ENCODE measurements around the gene DSCAML1. TPM values are rescaled to one million over a fixed set of nuclear protein-coding genes. Genes with fewer than 3 reads are reported as not detected.
A peak's percentile ranks its signal among the peaks of the same experiment; 100 is the strongest.

Gene DSCAML1
- total RNA-seq, 1 experiment from 2014 or later: not detected

DNA sequence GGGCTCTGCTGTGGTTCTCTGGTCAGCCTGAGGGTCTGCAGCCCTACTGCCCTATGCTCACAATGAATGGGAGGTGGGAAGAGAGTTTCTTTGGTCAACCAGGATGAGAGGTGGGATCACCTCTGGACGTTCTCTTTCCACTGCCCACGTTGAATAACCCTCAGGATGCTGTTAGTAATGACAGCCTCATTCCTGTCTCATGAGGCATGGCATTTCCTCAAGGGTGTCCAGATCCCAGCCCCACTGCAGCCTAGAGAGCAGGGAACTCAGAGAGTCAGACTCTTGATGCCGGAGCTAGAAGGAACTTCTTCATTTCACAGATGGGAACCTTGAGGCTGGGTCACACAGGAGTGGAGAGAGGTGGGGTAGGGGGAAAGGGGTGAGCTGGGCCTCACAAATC, 273.3 kb downstream of the DSCAML1 start:
- Histone ChIP-seq H3F3A (ENCODE audit: low read length, unreplicated experiment) (no peaks in the 10 kb centered on the region), H3K4me3 (ENCODE audit: low read length) (no peak overlapping the region), H3K27me3 (ENCODE audit: low read length) (peaks cover 66% of the 10 kb centered on the region), H3K9me3 (ENCODE audit: low read length) (no peaks in the 10 kb centered on the region), H3K9me2 (replicated peaks; ENCODE audit: low read length) (no peaks in the 10 kb centered on the region), H4K20me1 (ENCODE audit: low read length) (no peaks in the 10 kb centered on the region), H3K4me2 (ENCODE audit: low read length) (no peak overlapping the region), H3K36me3 (ENCODE audit: low read depth, low read length) (no peaks in the 10 kb centered on the region), H3K79me2 (ENCODE audit: low read length) (no peaks in the 10 kb centered on the region), H3K4me1 (ENCODE audit: insufficient read depth, low read length) (no peaks in the 10 kb centered on the region), H3K27ac (ENCODE audit: low read length) (no peak overlapping the region), H2AFZ (ENCODE audit: low read length) (no peak overlapping the region), H3K9ac (ENCODE audit: low read length) (no peak overlapping the region)
- TF ChIP-seq, protein P1, sequence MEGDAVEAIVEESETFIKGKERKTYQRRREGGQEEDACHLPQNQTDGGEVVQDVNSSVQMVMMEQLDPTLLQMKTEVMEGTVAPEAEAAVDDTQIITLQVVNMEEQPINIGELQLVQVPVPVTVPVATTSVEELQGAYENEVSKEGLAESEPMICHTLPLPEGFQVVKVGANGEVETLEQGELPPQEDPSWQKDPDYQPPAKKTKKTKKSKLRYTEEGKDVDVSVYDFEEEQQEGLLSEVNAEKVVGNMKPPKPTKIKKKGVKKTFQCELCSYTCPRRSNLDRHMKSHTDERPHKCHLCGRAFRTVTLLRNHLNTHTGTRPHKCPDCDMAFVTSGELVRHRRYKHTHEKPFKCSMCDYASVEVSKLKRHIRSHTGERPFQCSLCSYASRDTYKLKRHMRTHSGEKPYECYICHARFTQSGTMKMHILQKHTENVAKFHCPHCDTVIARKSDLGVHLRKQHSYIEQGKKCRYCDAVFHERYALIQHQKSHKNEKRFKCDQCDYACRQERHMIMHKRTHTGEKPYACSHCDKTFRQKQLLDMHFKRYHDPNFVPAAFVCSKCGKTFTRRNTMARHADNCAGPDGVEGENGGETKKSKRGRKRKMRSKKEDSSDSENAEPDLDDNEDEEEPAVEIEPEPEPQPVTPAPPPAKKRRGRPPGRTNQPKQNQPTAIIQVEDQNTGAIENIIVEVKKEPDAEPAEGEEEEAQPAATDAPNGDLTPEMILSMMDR (conservative IDR thresholded peaks at IDR 0.05; ENCODE audit: low read depth, low read length): no peak
- TF ChIP-seq EZH2phosphoT487 (IDR thresholded peaks at IDR 0.05; ENCODE audit: borderline replicate concordance, low read length) (no peak), EZH2 (IDR thresholded peaks at IDR 0.05; ENCODE audit: low read length, unreplicated experiment) (no peak)
- ChIA-PET POLR2A (ENCODE audit: unreplicated experiment) (no interaction called here), CTCF (no interaction called here)
- no peak for ATAC-seq
- DNase-seq: peak; percentile 12
- intact Hi-C loops (cut with micrococcal nuclease): no loop called here
- BruUV-seq (replicated peaks): no TSS peak

DNA sequence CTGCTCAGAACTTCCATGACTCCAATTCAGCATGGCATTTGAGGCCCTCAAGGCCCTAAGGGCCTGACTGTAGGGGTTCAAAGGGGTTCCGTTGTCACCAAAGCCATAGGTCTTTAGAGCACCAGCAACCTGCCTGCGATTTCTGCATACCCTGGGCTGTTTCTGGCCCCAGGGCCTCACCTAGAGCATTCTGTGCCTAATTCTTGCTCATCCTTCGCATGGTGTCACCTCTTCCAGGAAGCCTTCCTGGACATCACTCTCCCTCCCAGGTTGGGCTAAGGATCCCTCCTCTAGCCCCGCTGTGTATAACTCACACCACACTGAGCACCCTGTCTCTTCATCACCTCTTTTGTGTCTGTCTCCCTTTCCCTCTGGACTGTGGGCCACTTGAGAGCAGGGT, 275.0 kb downstream of the DSCAML1 start:
- ATAC-seq (no peak), DNase-seq (no peak)
- Histone ChIP-seq H3F3A (ENCODE audit: low read length, unreplicated experiment) (no peaks in the 10 kb centered on the region), H3K9ac (ENCODE audit: low read length) (no peak overlapping the region), H3K9me2 (replicated peaks; ENCODE audit: low read length) (no peaks in the 10 kb centered on the region), H3K9me3 (ENCODE audit: low read length) (no peaks in the 10 kb centered on the region), H4K20me1 (ENCODE audit: low read length) (no peaks in the 10 kb centered on the region), H3K4me3 (ENCODE audit: low read length) (no peak overlapping the region), H3K36me3 (ENCODE audit: low read depth, low read length) (no peaks in the 10 kb centered on the region), H3K27ac (ENCODE audit: low read length) (no peak overlapping the region), H2AFZ (ENCODE audit: low read length) (no peak overlapping the region), H3K4me1 (ENCODE audit: insufficient read depth, low read length) (no peaks in the 10 kb centered on the region), H3K27me3 (ENCODE audit: low read length) (peaks cover 60% of the 10 kb centered on the region), H3K4me2 (ENCODE audit: low read length) (no peak overlapping the region), H3K79me2 (ENCODE audit: low read length) (no peaks in the 10 kb centered on the region)
- BruUV-seq (replicated peaks): no TSS peak
- TF ChIP-seq, protein P1 (conservative IDR thresholded peaks at IDR 0.05; ENCODE audit: low read depth, low read length): no peak
- no peak for TF ChIP-seq EZH2 (IDR thresholded peaks at IDR 0.05; ENCODE audit: low read length, unreplicated experiment)
- intact Hi-C loops (cut with micrococcal nuclease): no loop called here
- ChIA-PET CTCF (no interaction called here), POLR2A (ENCODE audit: unreplicated experiment) (no interaction called here)

DNA sequence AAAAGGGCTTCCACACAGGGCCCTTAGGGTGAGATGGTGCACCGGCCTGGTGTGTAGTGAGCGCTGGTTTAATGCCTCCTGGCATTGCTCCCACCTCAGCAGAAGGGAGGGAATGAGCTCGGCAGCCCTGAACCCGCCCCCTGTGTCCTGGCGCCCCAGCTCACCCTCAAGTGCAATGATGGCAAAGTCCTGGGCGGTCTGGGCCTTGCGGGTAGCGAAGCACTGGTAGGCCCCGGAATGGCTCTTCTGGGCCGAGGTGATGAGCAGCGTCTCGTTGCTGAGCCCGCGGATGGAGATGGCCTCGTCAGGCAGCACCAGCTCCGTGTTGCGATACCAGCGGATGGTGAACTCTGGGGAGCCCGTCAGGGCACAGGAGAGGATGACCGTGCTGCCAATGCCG, 276.1 kb downstream of the DSCAML1 start:
- DNase-seq (no peak), ATAC-seq (no peak)
- H3F3A ChIP-seq (ENCODE audit: low read length, unreplicated experiment): no peaks in the 10 kb centered on the region
- no peaks in the 10 kb centered on the region for H4K20me1 ChIP-seq (ENCODE audit: low read length)
- H3K9ac ChIP-seq (ENCODE audit: low read length): no peak overlapping the region
- TF ChIP-seq, protein P1 (conservative IDR thresholded peaks at IDR 0.05; ENCODE audit: low read depth, low read length): no peak
- no peak for TF ChIP-seq EZH2 (IDR thresholded peaks at IDR 0.05; ENCODE audit: low read length, unreplicated experiment)
- no peak for TF ChIP-seq EZH2phosphoT487 (IDR thresholded peaks at IDR 0.05; ENCODE audit: borderline replicate concordance, low read length)
- no peak overlapping the region for H2AFZ ChIP-seq (ENCODE audit: low read length)
- intact Hi-C loops (cut with micrococcal nuclease): no loop called here
- CTCF ChIA-PET: no interaction called here
- no peaks in the 10 kb centered on the region for H3K4me1 ChIP-seq (ENCODE audit: insufficient read depth, low read length)
- BruUV-seq (replicated peaks): no TSS peak
- POLR2A ChIA-PET (ENCODE audit: unreplicated experiment): no interaction called here
- H3K9me3 ChIP-seq (ENCODE audit: low read length): no peaks in the 10 kb centered on the region
- H3K9me2 ChIP-seq (replicated peaks; ENCODE audit: low read length): no peaks in the 10 kb centered on the region
- no peak overlapping the region for H3K27ac ChIP-seq (ENCODE audit: low read length)
- H3K4me2 ChIP-seq (ENCODE audit: low read length): no peak overlapping the region
- no peaks in the 10 kb centered on the region for H3K79me2 ChIP-seq (ENCODE audit: low read length)
- H3K27me3 ChIP-seq (ENCODE audit: low read length): peaks cover 64% of the 10 kb centered on the region
- H3K36me3 ChIP-seq (ENCODE audit: low read depth, low read length): no peaks in the 10 kb centered on the region
- H3K4me3 ChIP-seq (ENCODE audit: low read length): no peak overlapping the region
